Transverse colon (tissue), 4 donors: ENCODE measurements around the gene SPEG. TPM values are rescaled to one million over a fixed set of nuclear protein-coding genes. Genes with fewer than 3 reads are reported as not detected.

ENCODE experiments used
- DNase-seq: peaks from one replicate; pipeline ENCODE4 v3.0.0-alpha.2; 2019
- H3K27ac ChIP-seq, 4 donors: fragments of 200-600 bp; sonication (generic); 2 replicates each; pipeline ENCODE4 v1.5.1; 2016 to 2018; ENCODE audit warnings: inconsistent platforms in 4 of 4
- H3K27me3 ChIP-seq: fragments of 200-600 bp; sonication (generic); 2 replicates; pipeline ENCODE4 v1.5.1; 2017; ENCODE audit warnings: inconsistent platforms
- H3K36me3 ChIP-seq, 4 donors: fragments of 200-600 bp; sonication (generic); 2 replicates each; pipeline ENCODE4 v1.5.1; 2017 to 2019; ENCODE audit warnings: inconsistent platforms in 4 of 4
- H3K4me1 ChIP-seq, 4 donors: fragments of 200-600 bp; sonication (generic); 2 replicates each; pipeline ENCODE4 v1.5.1; 2017 to 2020; ENCODE audit warnings: inconsistent platforms in 4 of 4
- H3K4me3 ChIP-seq, 4 donors: fragments of 200-600 bp; sonication (generic); 1 replicate in 1 of 4; 2 replicates in 3 of 4; pipeline versions ENCODE4 v1.5.1 to v1.6.1; 2017 to 2019; ENCODE audit warnings: inconsistent platforms in 4 of 4
- H3K9me3 ChIP-seq, 2 donors: fragments of 200-600 bp; sonication (generic); 2 replicates each; pipeline ENCODE4 v1.5.1; 2017 to 2019; ENCODE audit warnings: inconsistent platforms in 2 of 2
- EP300 ChIP-seq: sonication (generic); formaldehyde crosslinking; IDR thresholded peaks from one replicate; pipeline ENCODE4 v1.6.1; 2017; ENCODE audit warnings: antibody characterized with exemption, low read depth
- POLR2A ChIP-seq: fragments of 450-650 bp; IDR thresholded peaks from one replicate; pipeline ENCODE4 v1.6.1; 2016; ENCODE audit warnings: antibody characterized with exemption, mild to moderate bottlenecking, moderate library complexity
- POLR2AphosphoS5 ChIP-seq, 3 donors: sonication (generic); formaldehyde crosslinking; IDR thresholded peaks; one replicate each; pipeline ENCODE4 v1.6.1; 2016; ENCODE audit warnings: antibody characterized with exemption in 3 of 3
- WGBS, 2 donors: methylation state at CpG; one replicate each; pipeline ENCODE4 v1.1.5; 2018; ENCODE audit warnings: low coverage in 1 of 2; 5-methylcytosine and 5-hydroxymethylcytosine counted together
- in situ Hi-C, 4 donors: fragments of 200-750 bp; cut with MboI; loops; one replicate each; pipeline versions ENCODE4 v1.15.0 to v1.15.1; 2017; ENCODE audit warnings: low sequenced_read_pairs in 3 of 4, low pct_ligation_motif_present in 1 of 4, low pct_unique_long_range_greater_than_20kb in 1 of 4
- intact Hi-C: fragments of 100-400 bp; cut with DNase I; formaldehyde crosslinking; loops from one replicate; pipeline ENCODE4 v1.15.1; 2023; ENCODE audit warnings: low total_unique reads
- total RNA-seq, 4 donors: library from RNA; depleted of rRNA; stranded (reverse); fragments of >200 nt; gene quantifications; one replicate each; pipeline ENCODE4 v1.1.0, GENCODE V29; 2016
- TF ChIP-seq, protein P1 (sequence below), 5 experiments: fragments of 200-600 bp in 3 of 5; fragments of 450-650 bp in 2 of 5; sonication (generic) in 3 of 5; IDR thresholded peaks; 1 replicate in 2 of 5; 2 replicates in 3 of 5; pipeline ENCODE4 v1.5.1; 2016 to 2017; ENCODE audit warnings: antibody characterized with exemption in 5 of 5, inconsistent platforms in 3 of 5, mild to moderate bottlenecking in 2 of 5, moderate library complexity in 1 of 5

The SPEG gene
- total RNA-seq, 4 donors from 2014 or later, result 26.5 to 95.8 (median 48.5) TPM

DNA sequence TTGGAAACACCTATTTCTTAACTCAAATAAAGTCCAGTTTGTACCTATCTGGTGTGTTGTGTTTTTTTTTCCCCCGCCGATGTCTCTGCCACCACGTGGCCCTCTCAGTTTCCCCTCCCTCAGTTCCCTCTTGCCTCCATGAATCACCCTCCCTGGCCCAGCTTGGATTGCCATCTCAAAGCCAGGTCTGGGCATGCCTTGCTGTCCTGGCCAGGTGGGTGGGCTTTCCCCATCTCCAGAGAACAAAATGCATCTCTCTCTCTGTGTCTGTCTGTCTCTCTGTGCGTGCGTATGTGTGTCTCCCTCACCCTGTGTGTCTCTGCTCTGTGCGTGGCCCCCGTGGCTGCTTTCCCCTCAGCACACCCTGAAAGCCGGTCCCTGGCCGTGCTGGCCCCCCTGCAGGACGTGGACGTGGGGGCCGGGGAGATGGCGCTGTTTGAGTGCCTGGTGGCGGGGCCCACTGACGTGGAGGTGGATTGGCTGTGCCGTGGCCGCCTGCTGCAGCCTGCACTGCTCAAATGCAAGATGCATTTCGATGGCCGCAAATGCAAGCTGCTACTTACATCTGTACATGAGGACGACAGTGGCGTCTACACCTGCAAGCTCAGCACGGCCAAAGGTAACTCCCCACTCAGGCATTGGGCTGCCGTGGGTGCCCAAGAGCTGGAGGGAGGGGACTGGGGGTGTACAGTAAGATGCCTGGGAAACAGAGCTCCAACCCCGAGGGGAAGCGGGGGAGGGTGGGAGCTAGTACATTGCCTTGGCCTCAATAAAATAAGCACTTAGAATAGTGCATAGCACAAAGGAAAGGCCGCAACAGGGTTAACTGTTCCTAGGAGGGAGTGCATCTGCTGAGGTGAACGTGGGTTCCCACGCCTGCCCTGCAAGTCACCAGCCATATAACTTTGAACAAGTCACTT, 32.4 kb downstream of the SPEG start:
- no peaks in the 10 kb centered on the region for H3K27me3 ChIP-seq
- no peak overlapping the region for H3K4me3 ChIP-seq
- H3K36me3 ChIP-seq, result no peaks in the 10 kb centered on the region
- H3K9me3 ChIP-seq, result no peaks in the 10 kb centered on the region
- peaks cover 0 to 7% (median 0%) of the 10 kb centered on the region in 4 donors for H3K4me1 ChIP-seq
- intact Hi-C loops, result no loop called here
- WGBS, 2 donors, result 78% methylated on average over 28 of the region's 28 CpGs; no CpG with 5 or more reads in 1 of the 2 donors
- no peak for TF ChIP-seq POLR2A
- TF ChIP-seq POLR2AphosphoS5 (IDR thresholded peaks at IDR 0.05), result no peak
- no peak for TF ChIP-seq EP300
- TF ChIP-seq, protein P1, sequence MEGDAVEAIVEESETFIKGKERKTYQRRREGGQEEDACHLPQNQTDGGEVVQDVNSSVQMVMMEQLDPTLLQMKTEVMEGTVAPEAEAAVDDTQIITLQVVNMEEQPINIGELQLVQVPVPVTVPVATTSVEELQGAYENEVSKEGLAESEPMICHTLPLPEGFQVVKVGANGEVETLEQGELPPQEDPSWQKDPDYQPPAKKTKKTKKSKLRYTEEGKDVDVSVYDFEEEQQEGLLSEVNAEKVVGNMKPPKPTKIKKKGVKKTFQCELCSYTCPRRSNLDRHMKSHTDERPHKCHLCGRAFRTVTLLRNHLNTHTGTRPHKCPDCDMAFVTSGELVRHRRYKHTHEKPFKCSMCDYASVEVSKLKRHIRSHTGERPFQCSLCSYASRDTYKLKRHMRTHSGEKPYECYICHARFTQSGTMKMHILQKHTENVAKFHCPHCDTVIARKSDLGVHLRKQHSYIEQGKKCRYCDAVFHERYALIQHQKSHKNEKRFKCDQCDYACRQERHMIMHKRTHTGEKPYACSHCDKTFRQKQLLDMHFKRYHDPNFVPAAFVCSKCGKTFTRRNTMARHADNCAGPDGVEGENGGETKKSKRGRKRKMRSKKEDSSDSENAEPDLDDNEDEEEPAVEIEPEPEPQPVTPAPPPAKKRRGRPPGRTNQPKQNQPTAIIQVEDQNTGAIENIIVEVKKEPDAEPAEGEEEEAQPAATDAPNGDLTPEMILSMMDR (IDR thresholded peaks at IDR 0.05), result no peak
- DNase-seq, result no peak
- H3K27ac ChIP-seq, result peak overlapping the region in 3 of 4 donors; percentile 40 to 96 (median 59)
- in situ Hi-C loops, result no loop called here

DNA sequence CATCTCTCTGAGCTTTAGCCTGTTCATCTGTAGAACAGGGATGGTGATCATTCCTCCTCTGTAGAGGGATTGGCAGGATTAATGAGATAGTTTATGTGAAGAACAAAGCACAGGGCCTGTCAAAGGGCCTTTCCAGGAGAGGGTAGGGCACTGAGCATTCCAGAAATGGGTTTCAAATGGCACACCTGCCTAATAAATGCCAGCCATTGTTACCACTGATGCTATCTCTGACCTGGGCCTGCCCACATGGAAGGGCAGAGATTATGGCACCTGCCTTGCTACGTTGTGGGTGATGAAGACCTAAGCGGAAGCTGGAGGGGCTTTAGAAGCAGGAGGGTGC, 33.1 kb downstream of the SPEG start:
- H3K36me3 ChIP-seq, result no peaks in the 10 kb centered on the region
- H3K4me3 ChIP-seq, result no peak overlapping the region
- in situ Hi-C loops (no loop called here), intact Hi-C loops (no loop called here)
- H3K4me1 ChIP-seq, result peaks cover 0 to 7% (median 0%) of the 10 kb centered on the region in 4 donors
- WGBS, 2 donors, result 55% methylated on average over 2 of the region's 2 CpGs; no CpG with 5 or more reads in 1 of the 2 donors
- no peaks in the 10 kb centered on the region for H3K27me3 ChIP-seq
- peak overlapping the region in 2 of 4 donors; percentile 59 to 96 for H3K27ac ChIP-seq
- no peak for DNase-seq
- TF ChIP-seq POLR2A (no peak), POLR2AphosphoS5 (IDR thresholded peaks at IDR 0.05) (no peak), EP300 (no peak)
- TF ChIP-seq, protein P1 (IDR thresholded peaks at IDR 0.05), result no peak
- no peaks in the 10 kb centered on the region for H3K9me3 ChIP-seq

DNA sequence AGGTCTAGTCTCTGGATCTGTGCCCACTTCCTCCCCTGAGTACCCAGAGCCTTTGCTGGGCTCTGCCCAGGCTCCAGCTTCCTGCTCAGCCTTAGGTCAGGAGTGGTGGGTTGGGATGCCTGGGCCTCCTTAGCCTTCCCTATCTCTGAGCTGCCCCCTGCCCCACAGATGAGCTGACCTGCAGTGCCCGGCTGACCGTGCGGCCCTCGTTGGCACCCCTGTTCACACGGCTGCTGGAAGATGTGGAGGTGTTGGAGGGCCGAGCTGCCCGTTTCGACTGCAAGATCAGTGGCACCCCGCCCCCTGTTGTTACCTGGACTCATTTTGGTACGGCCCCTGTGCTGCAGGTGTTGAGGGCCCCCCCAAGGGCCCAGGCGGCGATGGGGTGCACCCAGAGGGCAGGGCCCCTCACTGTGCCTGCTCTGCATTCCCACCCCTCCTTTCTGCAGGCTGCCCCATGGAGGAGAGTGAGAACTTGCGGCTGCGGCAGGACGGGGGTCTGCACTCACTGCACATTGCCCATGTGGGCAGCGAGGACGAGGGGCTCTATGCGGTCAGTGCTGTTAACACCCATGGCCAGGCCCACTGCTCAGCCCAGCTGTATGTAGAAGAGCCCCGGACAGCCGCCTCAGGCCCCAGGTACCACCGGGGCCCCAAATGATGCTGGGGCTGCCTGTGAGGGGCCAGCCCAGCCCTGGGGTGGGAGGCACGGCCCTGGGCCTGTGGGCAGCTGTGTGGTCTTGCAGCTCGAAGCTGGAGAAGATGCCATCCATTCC, 34.0 kb downstream of the SPEG start:
- no peak for DNase-seq
- intact Hi-C loops, result no loop called here
- peak overlapping the region in 3 of 4 donors; percentile 34 to 96 (median 59) for H3K27ac ChIP-seq

More for the DNA sequence above, 34.0 kb downstream of the SPEG start:
- H3K27me3 ChIP-seq, result no peaks in the 10 kb centered on the region
- no peak for TF ChIP-seq EP300
- no peak for TF ChIP-seq POLR2AphosphoS5 (IDR thresholded peaks at IDR 0.05)
- TF ChIP-seq, protein P1 (IDR thresholded peaks at IDR 0.05), result no peak
- no peak for TF ChIP-seq POLR2A
- WGBS, 2 donors, result 83% methylated on average over 11 of the region's 23 CpGs; no CpG with 5 or more reads in 1 of the 2 donors
- H3K4me3 ChIP-seq, result no peak overlapping the region
- in situ Hi-C loops, result no loop called here
- H3K9me3 ChIP-seq, result no peaks in the 10 kb centered on the region
- no peaks in the 10 kb centered on the region for H3K36me3 ChIP-seq
- H3K4me1 ChIP-seq, result peaks cover 0 to 7% (median 0%) of the 10 kb centered on the region in 4 donors
